Measurements from ENCODE around the gene NFKBIE. TPM values are rescaled to one million over a fixed set of nuclear protein-coding genes. Genes with fewer than 3 reads are reported as not detected.
A peak's percentile ranks its signal among the peaks of the same experiment; 100 is the strongest.

The NFKBIE gene
- total and polyA plus RNA-seq, 9 of the 15 experiments (the other 6 are each of a cell fraction or from before 2014, with no cell fraction given), result 2.1 to 16.4 (median 11.7) TPM

DNA sequence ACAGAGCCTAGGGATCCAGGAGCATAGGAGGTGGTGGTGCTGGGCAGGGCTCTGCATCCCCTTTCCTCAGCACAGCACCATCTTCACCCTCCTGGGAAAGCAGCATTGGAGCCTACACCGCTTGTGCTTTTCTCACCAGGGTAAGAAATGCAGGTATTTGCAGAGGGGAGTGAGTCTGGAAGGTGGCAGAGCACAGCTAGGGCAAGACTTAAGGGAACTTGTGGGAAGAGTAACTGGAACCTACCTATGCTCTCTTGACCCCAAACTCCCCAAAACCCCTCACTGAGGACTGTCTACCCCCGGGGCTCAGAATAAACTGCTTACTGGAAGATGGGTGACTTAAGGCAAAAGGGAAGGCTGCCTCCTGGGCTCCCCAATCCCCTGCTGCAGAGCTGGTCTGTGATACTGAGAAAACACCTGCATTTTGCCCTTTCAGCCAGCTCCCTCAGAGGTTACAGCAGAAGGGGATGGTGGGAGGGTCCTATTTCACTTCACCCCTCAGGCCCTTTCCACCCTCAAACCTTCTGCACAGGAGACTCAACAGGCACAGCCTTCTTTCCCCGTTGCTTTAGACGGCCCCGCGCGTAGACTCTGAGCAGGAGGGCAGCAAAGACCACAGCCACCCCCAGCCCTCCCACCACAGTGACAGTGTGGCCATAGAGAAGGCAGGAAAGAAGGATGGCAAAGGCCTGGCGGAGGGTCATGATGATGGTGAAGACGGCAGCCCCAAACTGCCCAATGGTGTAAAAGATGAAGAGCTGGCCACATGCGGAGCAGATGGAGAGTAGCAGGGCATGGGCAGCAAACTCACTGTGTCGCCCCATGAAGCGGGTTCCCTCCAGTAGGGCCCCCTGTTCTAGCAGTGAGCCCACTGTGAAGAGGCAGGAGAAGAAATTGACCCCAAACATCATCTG lies 10.9 kb downstream of the NFKBIE start (continued):
- TF ChIP-seq, protein P1, sequence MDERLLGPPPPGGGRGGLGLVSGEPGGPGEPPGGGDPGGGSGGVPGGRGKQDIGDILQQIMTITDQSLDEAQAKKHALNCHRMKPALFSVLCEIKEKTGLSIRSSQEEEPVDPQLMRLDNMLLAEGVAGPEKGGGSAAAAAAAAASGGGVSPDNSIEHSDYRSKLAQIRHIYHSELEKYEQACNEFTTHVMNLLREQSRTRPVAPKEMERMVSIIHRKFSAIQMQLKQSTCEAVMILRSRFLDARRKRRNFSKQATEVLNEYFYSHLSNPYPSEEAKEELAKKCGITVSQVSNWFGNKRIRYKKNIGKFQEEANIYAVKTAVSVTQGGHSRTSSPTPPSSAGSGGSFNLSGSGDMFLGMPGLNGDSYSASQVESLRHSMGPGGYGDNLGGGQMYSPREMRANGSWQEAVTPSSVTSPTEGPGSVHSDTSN (CRISPR knock-in tag; IDR thresholded peaks at IDR 0.05; ENCODE audit: low read depth), result no peak
- TF ChIP-seq, protein P1 (tag; conservative IDR thresholded peaks at IDR 0.05; ENCODE audit: low read depth), result no peak
- no peak for TF ChIP-seq PCBP1 (IDR thresholded peaks at IDR 0.05; ENCODE audit: low read depth, low read length, poor library complexity, severe bottlenecking)
- TF ChIP-seq GTF2F1 (IDR thresholded peaks at IDR 0.05; ENCODE audit: low read depth, low read length), result 0 out of 2 replicates have a peak, but pooled peaks have one; percentile 50
- TF ChIP-seq, protein P2, sequence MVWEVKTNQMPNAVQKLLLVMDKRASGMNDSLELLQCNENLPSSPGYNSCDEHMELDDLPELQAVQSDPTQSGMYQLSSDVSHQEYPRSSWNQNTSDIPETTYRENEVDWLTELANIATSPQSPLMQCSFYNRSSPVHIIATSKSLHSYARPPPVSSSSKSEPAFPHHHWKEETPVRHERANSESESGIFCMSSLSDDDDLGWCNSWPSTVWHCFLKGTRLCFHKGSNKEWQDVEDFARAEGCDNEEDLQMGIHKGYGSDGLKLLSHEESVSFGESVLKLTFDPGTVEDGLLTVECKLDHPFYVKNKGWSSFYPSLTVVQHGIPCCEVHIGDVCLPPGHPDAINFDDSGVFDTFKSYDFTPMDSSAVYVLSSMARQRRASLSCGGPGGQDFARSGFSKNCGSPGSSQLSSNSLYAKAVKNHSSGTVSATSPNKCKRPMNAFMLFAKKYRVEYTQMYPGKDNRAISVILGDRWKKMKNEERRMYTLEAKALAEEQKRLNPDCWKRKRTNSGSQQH (CRISPR knock-in tag; IDR thresholded peaks at IDR 0.05), result peak; percentile 64; the same call in 1 of the 2 replicates
- 0 out of 2 replicates have a peak, but pooled peaks have one; percentile 5 for TF ChIP-seq EP300 (IDR thresholded peaks at IDR 0.05; ENCODE audit: low read length)
- peak; percentile 22 for TF ChIP-seq KDM5B (IDR thresholded peaks at IDR 0.05; ENCODE audit: insufficient replicate concordance, low read depth, low read length)
- TF ChIP-seq ZNF79 (CRISPR knock-in tag; IDR thresholded peaks at IDR 0.05; ENCODE audit: low read depth), result no peak
- TF ChIP-seq MBD2 (IDR thresholded peaks at IDR 0.05; ENCODE audit: borderline replicate concordance, low read depth), result peak; percentile 19; the same call in 1 of the 2 replicates
- TF ChIP-seq, protein P3, sequence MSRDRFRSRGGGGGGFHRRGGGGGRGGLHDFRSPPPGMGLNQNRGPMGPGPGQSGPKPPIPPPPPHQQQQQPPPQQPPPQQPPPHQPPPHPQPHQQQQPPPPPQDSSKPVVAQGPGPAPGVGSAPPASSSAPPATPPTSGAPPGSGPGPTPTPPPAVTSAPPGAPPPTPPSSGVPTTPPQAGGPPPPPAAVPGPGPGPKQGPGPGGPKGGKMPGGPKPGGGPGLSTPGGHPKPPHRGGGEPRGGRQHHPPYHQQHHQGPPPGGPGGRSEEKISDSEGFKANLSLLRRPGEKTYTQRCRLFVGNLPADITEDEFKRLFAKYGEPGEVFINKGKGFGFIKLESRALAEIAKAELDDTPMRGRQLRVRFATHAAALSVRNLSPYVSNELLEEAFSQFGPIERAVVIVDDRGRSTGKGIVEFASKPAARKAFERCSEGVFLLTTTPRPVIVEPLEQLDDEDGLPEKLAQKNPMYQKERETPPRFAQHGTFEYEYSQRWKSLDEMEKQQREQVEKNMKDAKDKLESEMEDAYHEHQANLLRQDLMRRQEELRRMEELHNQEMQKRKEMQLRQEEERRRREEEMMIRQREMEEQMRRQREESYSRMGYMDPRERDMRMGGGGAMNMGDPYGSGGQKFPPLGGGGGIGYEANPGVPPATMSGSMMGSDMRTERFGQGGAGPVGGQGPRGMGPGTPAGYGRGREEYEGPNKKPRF (IDR thresholded peaks at IDR 0.05; ENCODE audit: low read depth, low read length), result no peak
- no peak for TF ChIP-seq CREBBP (IDR thresholded peaks at IDR 0.05; ENCODE audit: low read depth, low read length)
- TF ChIP-seq LEF1 (IDR thresholded peaks at IDR 0.05), result no peak
- TF ChIP-seq, protein P4, sequence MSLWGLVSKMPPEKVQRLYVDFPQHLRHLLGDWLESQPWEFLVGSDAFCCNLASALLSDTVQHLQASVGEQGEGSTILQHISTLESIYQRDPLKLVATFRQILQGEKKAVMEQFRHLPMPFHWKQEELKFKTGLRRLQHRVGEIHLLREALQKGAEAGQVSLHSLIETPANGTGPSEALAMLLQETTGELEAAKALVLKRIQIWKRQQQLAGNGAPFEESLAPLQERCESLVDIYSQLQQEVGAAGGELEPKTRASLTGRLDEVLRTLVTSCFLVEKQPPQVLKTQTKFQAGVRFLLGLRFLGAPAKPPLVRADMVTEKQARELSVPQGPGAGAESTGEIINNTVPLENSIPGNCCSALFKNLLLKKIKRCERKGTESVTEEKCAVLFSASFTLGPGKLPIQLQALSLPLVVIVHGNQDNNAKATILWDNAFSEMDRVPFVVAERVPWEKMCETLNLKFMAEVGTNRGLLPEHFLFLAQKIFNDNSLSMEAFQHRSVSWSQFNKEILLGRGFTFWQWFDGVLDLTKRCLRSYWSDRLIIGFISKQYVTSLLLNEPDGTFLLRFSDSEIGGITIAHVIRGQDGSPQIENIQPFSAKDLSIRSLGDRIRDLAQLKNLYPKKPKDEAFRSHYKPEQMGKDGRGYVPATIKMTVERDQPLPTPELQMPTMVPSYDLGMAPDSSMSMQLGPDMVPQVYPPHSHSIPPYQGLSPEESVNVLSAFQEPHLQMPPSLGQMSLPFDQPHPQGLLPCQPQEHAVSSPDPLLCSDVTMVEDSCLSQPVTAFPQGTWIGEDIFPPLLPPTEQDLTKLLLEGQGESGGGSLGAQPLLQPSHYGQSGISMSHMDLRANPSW (CRISPR knock-in tag; IDR thresholded peaks at IDR 0.05), result 0 out of 2 replicates have a peak, but pooled peaks have one; percentile 28
- peak; percentile 62 for TF ChIP-seq CCNT2 (IDR thresholded peaks at IDR 0.05; ENCODE audit: borderline replicate concordance, extremely low read depth, insufficient read length, low read depth, low read length)
- no peak for TF ChIP-seq FOS (IDR thresholded peaks at IDR 0.05; ENCODE audit: extremely low read depth, insufficient read length)
